C4-2B (cell line): ENCODE data around the gene NR1H4.

ENCODE experiments used
- H3K27ac ChIP-seq: fragments of 450-650 bp; 2 replicates; pipeline ENCODE4 v1.5.1; 2017
- ZFX ChIP-seq: fragments of 450-650 bp; IDR thresholded peaks from 2 replicates; pipeline ENCODE4 v1.6.1; 2017
- TF ChIP-seq, protein P1 (sequence below): fragments of 450-650 bp; conservative IDR thresholded peaks from 2 replicates; pipeline ENCODE4 v1.5.1; 2017; ENCODE audit warnings: mild to moderate bottlenecking

Gene NR1H4

DNA sequence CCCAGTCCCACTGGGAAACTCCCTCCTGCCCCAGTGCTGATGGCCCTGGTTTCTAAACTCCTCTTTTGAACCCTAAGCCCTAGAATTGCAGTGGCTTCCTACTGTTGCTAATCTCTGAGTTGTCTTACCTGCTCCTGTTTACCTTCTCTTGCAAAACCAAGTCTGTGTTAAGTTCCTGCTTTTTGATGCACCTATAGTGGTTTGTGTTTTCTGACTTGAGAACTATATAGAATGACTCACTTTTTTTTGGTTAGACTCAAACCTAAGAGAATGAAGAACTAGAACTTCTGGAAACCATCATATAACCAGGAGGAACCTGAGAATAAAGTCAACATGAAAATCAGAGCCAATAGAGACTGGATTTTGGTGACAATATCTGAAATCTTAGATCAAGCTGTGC is 94.3 kb downstream of the NR1H4 start:
- TF ChIP-seq, protein P1, sequence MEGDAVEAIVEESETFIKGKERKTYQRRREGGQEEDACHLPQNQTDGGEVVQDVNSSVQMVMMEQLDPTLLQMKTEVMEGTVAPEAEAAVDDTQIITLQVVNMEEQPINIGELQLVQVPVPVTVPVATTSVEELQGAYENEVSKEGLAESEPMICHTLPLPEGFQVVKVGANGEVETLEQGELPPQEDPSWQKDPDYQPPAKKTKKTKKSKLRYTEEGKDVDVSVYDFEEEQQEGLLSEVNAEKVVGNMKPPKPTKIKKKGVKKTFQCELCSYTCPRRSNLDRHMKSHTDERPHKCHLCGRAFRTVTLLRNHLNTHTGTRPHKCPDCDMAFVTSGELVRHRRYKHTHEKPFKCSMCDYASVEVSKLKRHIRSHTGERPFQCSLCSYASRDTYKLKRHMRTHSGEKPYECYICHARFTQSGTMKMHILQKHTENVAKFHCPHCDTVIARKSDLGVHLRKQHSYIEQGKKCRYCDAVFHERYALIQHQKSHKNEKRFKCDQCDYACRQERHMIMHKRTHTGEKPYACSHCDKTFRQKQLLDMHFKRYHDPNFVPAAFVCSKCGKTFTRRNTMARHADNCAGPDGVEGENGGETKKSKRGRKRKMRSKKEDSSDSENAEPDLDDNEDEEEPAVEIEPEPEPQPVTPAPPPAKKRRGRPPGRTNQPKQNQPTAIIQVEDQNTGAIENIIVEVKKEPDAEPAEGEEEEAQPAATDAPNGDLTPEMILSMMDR = no peak

DNA sequence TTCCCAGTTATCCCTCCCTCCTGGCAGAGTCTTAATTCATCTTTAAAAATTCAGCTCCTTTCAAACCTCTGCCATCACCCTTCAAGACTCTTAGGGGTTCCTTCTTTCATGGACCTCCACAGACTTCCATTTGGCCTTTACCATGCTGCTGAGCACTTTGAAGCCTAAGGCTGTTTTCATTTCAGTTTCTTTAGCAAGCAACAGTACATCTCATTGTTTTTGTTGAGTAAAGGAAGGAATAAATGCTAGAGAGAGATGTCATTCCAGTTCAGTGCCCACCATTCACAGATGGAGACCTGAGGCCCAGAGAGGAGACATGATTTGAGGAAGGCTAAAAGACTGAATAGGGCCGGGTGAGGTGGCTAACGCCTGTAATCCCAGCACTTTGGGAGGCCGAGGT is 98.5 kb downstream of the NR1H4 start:
- TF ChIP-seq, protein P1 = no peak
- TF ChIP-seq ZFX = no peak
- no peak overlapping the region for H3K27ac ChIP-seq

More for the DNA sequence above, 94.3 kb downstream of the NR1H4 start:
- no peak overlapping the region for H3K27ac ChIP-seq

DNA sequence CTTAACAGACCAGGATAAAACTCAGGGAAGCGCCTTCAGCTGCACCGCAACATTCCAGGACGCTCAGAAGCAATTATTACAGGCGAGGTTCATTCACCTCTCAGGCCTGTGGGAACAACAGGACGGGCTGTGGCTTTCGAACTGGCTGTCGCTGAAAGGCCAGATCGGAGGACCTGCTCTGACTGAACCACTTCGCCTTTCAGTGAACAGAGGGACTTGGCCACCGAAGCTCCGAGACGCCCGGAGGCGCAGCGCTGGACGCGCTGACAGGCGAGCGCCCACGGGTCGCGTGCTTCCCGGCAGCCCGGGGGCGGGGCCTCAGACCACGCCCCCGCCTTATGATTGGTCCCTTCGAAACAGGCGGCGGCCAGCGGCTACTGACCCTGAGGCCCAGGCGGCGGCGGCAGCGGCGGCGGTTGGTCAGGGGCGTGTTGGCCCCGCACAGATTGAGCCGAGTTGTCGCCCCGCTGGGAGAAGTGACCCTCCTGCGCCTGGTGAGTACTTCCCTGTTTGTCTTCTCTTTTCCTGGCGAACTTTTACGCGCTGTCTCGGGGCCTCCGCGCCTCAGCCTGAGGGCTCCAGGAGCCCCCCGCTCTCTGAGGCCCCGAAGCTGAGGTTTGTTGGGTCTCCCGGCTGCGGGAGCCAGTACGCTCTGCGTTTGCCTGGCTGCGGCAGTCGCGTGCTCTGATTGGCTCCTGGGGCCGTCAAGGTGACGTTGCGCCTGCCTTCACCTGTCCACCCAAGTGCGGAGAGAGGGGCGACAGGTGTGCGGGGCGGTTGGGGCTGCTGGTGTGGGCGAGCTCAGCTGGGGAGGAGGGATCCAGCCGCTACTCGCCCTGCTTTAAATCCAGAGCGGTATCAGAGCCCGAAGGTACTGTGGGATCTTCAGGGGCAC is 99.9 kb downstream of the NR1H4 start, which contains the start of gene GAS2L3:
Gene GAS2L3 (plus strand): TSS at position 393 of the 895 bp plus-strand sequence. CDS start 21,221 bp downstream, outside the sequence.
- peak within 1 kb of the TSS; percentile 84 for H3K27ac ChIP-seq
- TF ChIP-seq ZFX = no peak
- TF ChIP-seq, protein P1 = no peak

DNA sequence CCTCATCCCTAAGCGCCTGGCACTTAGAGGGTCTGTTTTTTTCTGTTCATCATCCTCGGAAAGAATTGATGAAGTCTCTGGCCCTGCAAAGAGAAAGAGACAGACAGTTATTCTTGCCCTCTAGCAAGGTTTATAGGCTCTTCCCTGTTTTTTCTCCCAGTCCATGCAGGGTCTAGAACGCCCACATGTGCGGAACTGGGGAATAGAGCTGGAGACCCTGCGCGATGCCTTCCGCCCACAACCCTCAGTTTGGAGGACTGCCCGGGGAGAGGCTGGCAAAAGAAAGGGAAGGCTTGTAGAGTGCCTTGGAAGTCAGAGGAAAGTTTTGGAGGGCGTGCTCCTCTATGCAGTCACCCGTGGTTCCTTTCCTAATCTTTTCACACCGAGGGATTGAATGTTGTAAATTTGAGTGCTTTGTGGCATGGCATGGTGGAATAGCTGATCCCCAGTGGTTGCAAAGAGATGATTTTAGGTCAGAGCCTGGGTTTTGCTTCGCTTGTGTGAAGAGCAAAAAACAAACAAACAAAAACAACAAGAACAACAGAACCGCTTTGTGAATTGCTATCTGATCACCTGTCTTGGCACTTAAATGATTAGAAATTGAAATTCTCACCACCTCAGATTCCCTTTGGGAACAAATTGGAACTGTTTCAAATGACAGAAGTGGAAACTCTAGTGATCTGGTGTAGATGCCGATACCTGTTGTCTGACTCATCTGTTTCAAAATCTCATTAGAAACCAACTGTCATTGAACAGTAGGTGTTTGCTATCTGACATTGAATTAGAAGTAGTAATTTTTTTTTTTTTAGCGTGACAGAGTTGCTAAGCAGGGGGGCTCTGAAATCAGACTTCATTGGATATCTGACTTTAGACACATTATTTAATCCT is 100.8 kb downstream of the NR1H4 start:
- H3K27ac ChIP-seq = peak overlapping the region; percentile 84
- no peak for TF ChIP-seq ZFX
- TF ChIP-seq, protein P1 = no peak

DNA sequence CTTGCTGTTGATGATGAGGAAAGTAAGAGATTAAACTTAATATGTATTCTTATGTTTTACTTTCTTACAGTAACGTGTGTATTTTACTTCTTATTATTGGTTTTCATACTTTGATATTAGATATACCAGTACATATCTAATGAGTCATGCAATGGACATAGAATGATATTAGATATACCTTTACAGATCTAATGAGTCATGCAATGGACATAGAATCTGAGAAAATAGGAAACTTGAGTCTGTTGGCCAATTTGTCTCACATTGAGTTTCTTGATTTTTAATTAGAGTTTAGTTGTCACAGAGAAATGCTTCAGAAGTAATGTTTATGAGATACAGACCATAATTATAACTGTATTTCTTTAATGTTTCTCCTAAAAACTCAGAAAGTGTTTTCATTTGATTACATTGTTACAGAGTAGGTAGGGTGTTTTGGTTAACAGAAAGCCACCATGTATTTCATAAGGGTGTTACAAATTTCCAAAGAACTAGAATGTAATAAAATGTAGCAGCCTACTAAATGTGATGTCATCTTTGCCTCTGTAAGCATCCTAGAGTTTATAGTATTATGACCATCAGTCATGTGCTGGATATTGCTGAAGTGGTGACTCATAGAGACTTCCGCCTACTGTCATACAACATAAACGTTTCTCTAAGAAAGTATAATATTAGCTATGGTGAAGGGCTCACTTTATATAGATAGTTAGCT is 102.8 kb downstream of the NR1H4 start:
- TF ChIP-seq, protein P1 = no peak
- TF ChIP-seq ZFX = no peak
- H3K27ac ChIP-seq = no peak overlapping the region

DNA sequence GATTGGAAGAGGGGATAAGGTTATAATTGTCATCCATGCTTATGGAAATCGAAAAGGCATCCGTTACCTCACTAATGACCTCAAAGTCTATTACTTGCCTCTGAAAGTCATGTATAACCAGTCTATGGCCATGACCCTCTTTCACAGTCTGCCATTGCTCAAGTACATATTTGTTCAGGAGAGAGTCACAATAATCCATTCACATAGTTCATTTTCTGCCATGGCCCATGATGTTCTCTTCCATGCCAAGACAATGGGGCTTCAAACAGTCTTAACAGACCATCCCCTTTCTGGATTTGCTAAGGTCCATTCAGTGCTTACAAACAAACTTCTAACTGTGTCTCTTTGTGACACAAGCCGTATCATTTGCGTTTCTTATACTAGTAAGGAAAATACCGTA is 105.3 kb downstream of the NR1H4 start:
- no peak for TF ChIP-seq ZFX
- TF ChIP-seq, protein P1 = no peak
- no peak overlapping the region for H3K27ac ChIP-seq
